Activated effector memory CD4-positive, alpha-beta T cell treated with Interleukin-2 at 50 U/mL for 16 hours (primary cell): ENCODE results near the gene ZNF23.
"Not testable (repeated sequence)": the region's sequence is repeated elsewhere in the genome, so short reads cannot be mapped to it uniquely, and the experiment has no call there.

Experiments
- DNase-seq: peaks from one replicate; pipeline ENCODE4 v3.0.0-alpha.2; 2020

ZNF23 gene

DNA sequence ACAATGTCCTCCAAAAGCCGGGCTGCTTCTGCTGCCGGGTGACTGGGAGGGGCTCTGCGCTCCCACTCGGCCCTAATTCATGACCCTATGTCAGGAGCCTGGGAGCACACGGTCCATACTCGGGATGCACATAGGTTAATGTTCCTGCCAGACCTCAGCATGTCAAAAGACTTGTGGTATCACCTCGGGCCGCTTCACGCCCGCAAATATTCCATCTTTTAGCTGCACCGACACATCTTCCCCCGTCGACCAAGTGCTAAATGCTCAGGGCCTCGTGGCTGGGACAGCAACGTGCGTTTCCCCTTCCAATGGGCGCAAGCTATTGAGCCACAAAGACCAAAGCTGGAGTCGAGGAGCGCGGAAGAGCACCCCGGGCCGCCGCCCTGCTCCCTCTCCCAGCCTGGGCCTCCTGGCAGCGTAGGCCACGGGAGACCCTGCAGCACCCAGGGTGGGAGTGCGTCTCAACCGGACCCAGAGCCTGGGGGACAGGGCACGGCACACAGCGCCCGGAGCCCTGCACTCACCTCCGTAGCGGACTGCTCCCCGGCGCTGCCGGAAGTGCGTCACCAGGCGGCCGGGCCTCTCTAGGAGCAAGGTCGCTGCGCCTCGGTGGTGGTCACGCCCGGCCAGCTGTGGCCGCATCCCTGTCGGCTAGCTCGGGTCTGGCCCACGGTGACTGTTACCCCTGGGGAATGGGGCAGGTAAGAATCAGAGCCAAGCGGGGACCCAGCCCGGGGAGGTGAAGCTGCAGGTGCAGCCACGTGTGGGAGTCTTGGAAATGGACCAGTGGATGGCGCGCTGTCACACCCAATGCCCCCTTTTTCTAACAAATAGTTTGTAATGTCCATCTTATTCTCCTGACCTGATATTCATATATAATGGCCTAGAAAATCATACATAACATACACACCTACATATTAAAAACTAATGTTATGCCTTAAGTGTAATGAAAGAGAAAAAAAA is at the start of gene ZNF23:
ZNF23 (minus strand) TSS at position 562 of the 963 bp plus-strand sequence. CDS start 5,451 bp downstream, outside the sequence.
- peak; percentile 68 for DNase-seq

DNA sequence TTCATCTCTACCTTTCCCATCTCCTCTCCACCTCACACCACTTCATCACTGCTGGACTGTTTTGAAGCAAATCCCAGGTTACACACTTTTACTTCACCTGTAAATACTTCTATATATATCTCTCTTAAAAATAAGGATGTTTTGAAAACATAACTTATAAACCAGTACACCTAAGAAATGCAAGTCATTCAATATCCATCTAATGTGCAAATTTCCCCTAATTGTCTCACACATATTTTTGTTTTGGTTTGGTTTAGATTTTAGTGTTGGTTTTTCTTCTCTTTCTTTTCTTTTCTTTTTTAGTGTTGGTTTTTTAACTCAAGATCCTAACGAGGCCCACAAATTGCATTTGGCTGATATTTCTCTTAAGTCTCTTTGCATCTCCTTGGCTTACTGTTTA is 45.0 kb upstream of the ZNF23 start:
- DNase-seq = no peak

DNA sequence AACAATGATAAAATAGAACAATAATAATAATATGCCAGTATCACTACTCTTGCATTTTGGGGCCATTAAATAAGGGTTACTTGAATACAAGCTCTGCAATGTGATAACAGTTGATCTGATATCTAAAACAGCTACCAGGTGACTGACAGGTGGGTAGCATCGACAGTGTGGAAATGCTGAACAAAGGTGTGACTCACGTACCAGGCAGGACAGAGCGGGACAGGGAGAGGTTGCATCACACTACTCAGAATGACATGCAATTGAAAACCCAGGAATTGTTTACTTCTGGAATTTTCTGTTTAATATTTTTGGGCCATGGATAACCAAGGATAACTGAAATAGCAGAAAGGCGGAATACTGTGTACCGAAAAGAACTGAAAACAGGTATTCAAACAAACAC is 42.9 kb upstream of the ZNF23 start:
- no peak for DNase-seq

DNA sequence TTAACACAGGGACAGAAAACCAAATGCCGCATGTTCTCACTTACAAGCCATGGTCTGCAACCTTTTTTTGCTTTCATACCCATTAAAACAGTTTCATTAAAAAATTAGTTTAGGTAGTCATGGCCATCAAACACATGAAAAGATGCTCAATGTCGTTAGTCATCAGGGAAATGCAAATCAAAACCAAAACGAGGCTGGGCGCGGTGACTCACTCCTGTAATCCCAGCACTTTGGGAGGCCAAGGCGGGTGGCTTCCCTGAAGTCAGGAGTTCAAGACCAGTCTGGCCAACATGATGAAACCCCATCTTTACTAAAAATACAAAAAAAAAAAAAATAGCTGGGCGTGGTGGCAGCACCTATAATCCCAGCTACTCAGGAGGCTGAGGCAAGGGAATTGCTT is 42.0 kb upstream of the ZNF23 start:
- DNase-seq = not testable (repeated sequence)

DNA sequence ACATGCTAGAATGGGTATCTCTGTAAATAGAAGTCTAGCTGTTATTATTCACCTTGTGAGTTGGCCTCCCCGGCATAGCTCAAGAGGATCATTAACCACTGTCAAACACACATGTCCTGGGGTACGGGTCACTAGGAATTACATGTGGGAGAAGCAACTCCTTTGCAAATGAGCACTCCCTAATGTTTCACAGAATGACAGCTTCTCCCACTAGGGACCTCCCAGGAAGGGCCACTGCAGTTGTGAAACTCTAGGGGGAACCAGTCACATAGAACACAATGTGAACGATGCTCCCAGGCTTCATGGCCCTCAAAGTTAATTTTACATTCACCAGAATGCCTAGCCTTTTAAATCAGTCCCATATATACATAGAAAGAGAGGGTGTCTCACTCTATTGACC is 39.5 kb upstream of the ZNF23 start:
- DNase-seq = no peak

DNA sequence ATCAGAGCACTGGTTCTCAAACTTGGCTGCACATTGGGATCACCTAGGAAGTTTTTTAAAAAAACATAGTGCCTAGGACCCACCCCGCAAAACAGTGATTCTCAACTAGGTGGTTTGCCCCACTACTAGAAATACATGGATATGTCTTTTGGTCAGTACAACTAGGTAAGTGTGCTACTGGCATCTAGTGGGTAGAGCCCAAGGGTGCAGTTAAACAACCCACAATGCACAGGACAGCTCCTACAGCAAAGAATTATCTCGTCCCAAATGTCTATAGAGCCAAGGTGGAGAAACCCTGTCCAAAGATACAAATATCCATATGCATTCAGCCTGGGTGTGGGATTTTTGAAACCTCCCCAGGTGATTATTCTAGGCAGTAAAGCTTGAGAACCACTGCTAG is 38.9 kb upstream of the ZNF23 start:
- no peak for DNase-seq

DNA sequence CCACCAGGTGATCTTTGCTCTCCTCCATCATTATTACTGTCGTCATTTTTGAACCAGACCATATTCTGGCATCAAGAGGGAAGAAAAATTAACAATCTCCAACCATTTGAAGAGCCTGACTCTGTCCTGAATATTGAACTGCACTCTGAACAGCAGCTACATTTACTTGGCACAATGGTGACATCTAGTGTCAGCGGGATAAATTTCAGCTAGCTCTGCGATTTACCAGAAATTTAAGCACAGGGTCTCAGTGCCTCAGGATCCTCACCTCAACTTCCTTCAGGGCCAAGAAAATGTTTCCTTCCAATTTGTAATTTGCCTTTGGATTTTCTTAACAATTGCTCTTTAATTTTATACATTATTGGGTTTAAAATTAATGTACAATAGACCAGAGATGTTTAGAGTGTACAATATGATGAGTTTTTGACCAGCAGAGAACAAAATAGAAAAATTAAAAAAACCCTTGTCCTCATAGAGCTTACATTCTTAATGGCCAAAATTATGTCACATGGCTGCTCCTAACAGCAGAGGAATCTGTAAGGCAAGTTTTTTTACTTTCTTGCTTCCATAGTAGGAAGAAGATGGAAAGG is 37.8 kb upstream of the ZNF23 start:
- peak; percentile 8 for DNase-seq

DNA sequence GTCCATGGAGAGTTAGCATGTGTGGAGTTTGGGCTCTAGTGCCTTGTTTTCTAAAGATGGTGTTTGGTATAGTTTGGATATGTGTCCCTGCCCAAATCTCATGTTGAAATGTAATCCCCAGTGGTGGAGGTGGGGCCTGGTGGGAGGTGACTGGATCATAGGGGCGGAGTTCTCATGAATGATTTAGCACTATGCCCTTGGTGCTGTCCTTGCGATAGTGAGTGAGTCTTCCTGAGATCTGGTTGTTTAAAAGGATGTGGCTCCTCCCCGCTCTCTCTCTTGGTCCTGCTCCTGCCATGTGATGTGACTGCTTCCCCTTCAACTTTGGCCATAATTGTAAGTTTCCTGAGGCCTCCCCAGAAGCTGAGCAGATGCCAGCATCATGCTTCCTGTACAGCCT is 36.0 kb upstream of the ZNF23 start:
- no peak for DNase-seq

DNA sequence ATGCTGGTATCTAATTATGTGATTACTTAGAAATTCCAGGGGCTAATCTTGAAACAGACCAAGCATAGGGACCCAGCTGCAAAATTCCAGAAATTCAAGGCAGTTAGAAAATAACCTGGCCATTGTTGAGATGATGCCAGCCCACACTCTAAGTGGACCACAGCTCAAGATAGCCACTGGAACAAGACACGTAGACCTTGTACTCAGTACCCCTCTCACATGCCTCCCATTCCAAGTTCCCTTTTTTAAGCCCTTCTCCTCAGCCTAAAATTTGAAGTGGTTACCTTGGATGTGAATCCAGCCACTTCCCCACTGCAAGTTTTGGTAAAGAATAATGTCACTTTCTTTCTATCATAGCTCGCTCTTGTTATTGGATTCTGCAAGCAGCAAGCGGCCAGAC is 31.2 kb upstream of the ZNF23 start:
- no peak for DNase-seq

DNA sequence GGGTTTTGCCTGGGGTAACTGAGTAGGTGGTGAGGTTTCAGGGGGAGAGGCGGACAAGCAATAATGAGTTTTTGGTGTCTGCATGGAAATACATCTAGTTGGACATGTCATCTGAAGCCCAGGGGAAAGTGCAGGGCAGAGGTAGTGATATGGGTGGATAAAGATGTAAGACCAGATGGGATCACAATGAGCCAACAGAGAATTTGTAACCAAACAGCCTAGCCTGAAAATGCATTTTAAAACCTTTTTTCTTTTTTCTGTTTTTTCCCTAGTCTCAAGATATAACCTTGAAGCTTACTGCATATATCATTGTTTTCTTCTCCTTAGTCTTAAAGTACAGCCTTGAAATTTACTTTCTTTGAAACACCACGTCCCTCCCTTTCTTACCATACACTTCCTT is 30.7 kb upstream of the ZNF23 start:
- no peak for DNase-seq

DNA sequence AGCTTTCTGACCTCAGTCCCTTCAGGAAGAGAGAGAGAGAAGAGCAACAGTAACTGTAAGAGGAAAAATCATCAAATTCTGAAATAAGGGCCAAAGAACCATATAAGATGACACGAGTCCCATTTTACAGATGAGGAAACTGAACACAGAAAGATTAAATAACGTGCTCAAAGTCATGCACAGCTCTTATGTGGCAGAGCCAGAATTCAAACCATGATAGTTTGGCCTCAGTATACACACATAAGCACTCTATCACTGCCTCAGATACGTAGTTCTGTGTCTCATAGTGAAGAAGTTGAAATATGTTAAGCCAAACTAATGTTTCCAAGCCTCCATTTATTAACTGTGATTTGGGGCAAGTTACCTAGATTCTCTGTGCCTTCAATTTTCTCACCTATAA is 29.0 kb upstream of the ZNF23 start:
- DNase-seq = no peak

DNA sequence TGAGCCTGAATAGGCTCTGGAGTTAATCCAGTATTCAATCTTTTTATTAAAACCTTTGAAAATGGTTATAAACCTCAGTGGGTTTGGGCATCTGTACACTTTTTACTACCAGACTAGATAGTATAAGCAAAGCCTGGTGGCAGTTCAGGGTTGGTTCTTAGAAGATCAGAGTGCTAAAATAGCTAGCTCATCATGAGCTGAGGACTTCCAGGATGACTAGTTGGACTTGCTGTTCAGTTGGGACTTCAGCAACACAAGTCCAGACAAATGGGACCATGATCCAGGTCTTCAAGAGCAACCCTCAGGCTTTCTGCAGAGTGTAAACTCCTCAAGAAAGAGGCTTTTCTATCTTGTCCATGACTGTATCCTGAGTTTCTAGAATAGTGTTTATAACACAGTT is 28.3 kb upstream of the ZNF23 start:
- DNase-seq = no peak

DNA sequence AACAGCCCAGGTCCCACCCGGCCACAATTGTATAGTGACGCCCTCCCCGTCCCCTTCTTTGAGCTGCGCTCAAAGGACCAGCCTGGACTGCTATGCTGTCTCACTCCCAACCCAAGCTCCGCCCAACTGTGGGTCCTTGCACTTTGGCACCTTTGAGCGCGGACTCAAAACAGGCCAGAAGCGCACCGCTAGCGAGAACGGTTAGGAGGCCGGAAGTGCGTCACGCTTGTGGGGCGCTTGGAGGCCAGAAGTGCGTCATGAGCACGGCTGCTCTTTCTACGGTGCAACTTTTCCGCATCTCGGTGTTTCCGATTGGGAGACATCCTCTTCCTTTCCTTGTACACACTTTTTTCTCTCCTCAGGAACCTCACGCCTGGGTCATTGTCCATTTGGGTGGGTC is 27.1 kb upstream of the ZNF23 start, which contains the start of gene ZNF19:
ZNF19 (minus strand) TSS at position 203 of the 400 bp plus-strand sequence. CDS start 7,210 bp downstream, outside the sequence.
- no peak for DNase-seq

DNA sequence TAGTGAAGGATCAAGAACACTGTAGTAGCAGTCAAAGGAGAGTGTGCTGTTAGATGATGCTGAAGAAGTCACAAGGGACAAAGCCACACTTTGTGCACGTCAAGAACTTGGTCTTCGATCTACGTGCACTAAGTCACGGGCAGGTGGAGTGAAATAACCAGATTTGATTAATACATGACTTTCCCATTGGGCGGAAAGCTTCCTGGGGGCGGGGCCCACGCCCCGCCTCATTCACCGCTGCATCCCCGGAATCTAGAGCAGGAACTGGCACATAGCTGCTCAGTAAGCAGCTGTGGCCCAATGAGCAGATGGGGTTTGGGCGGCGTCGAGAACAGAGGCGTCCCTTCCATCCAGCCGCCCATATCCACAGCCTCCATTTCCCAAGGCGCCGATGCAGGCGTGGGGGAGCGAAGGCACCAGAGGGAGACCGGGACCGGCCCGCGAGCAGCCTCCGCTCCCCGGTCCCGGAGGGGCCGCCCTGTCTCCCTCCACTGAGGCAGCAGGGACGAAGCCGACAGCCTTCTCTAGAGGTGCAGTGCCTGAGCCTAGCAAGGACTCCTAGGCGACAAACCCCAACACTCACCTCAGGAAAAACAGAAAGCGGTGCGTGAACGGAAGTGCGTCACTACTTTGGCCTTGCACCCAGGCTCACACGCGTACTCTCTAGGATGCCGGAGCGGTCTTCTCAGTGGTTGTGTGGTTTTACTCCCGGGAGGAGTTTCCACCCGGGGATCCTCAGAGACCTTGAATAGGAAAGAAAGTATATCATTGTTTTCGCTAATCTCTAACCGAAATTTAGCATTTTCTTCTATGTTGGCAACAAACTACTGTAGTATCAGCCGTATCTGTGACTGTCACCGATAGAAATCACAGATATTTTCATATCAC is 22.2 kb upstream of the ZNF23 start:
- peak; percentile 64 for DNase-seq

DNA sequence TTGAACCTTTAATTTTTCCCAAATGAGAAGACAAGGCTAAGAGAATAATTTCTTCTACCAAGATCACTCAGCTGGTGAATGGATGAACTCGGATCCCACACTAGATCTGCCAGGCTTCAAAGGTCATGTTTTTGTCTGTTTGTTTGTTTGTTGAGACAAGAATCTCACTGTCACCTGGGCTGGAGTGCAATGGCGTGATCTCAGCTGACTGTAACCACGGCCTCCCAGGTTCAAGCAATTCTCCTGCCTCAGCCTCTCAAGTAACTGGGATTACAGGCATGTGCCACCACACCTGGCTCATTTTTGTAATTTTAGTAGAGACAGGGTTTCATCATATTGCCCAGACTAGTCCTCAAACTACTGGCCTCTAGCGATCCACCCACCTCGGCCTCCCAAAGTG is 20.5 kb upstream of the ZNF23 start:
- DNase-seq = no peak

DNA sequence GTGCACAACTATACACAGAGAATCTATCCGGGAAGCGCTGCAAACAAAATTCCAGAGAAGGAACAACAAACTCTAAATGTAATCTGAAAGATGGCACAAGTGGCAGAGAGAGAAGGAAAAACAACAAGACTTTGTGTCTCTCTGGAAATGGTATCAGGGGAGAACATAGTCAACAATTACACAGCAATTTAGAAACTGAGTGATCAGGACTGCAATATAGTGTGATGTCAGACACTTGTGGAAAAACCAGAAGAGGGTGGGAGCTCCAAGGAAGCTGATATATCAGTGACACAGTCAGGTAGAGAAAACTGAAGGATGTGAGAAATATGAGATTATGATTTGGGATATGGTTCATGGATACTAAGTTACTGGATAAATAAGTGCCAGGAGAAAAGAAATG is 18.9 kb upstream of the ZNF23 start:
- no peak for DNase-seq

DNA sequence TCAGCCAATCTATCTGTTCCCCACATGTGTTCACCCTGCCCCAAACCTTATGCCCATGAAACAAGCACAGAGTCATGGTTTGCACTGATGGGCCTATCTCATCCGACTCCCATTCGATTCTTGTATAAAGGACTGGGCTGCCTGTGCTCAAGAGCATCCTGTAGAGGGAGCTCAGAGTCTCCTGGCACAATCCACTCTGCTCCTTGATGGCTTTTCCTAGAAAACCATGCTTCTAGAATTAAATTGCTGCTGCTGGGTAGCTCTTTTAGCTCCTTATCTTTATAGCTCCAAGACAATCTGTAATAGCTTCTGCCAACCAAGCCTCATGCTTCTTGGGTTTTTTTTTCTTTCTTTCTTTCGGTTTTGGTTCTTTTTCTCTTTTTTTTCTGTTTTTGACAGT is 17.4 kb upstream of the ZNF23 start:
- DNase-seq = no peak

DNA sequence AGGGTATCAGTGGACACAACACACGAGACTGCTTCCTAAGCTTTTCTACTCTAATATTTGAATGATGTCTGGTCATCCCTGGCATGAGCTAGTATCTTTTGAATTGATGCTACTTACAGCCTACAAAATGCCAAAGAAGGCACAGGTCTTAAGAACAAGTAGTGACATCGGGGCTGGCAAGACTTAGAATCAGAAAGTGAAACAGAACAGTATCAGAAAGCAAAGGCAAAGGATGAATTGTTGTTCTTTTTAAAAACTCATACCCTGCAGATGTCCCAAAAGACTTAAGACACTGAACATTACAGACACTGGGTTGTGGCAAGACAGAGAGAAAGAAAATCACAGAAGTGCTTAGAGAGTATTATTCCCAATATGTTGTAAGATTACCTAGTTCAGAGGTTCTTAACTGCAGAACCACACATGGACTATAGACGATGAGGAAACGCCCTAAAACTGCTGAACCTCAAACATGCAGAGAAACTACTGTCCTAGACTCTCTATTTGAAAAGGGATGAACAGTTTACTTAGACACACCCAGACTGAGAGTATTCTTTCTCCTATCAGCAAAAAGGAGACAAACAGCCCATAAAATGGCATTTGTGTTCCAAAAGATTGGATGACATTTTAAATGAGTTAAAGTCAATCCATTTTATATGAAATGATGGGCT is 14.5 kb upstream of the ZNF23 start:
- no peak for DNase-seq

DNA sequence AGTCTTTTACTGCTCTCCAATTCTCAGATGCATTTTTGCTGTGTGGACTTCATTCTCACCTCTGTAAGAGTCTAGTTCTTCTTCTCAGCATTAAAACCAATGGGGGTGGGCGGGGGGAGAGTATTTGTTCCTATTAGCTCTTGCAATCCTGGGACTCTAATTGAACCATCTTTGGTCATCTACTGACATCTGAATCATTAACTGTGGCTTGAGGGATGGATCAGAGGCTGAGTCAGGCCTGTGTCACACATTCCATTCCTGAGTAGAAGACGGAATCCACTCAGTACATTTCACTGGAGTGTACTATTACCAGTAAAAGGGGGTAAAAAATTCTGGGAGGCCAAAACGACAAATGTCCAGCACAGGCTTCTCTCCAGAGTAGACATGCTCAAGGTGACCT is 12.8 kb upstream of the ZNF23 start:
- DNase-seq = no peak

DNA sequence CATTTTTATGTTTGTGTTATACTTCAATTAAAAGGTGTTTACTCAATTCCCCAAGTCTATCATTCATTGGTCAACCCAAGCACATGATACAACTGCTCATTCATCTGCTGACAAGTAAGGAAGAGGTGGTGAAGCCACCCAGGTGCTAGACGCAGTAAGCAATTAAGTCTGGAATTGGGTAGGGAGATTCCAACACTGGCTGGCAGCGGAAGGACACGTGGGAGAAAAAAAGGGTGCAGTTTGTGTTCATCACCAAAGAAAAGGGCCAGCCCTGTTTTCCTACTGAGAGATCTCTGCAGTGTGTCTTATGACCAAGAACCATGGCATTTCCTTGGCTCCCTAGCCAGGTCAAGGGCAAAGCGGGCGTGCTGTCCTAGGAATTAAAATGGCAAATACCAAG is 11.8 kb upstream of the ZNF23 start:
- no peak for DNase-seq

DNA sequence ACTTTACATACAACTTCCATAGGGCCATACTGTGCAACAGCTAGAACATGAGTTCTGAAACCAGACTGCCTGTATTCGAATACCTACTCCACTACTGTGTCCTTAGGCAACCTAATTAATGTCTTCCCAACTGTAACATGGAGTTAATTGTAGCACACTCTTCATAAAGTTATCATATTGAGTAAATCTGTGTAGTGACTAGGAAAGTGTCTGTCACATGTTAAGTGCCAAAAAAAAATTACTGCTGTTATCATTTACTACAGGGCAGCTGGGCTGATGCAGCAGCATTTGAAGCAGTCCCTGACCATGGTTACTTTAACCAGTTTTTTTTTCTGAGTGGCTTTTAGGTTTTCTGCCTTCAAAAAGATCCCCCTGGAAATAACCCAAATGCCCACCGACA is 10.9 kb upstream of the ZNF23 start:
- no peak for DNase-seq

DNA sequence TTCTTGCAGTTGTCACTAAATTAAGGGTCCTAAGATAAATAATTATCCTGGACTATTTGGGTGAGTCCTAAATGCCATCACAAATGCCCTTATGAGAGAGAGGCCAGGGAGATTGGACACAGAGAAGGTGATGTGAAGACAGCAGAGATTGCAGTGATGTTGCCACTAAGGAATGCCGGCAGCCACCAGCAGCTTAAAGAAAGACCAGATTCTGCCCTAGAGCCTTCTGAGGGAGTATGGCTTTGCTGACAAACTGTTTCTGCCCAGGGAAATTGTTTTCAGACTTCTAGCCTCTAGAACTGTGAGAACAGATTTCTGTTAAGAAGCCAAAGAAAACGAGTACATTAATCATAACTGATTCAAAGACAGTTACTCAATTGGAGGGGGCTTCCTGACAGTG is 10.0 kb upstream of the ZNF23 start:
- DNase-seq = no peak

DNA sequence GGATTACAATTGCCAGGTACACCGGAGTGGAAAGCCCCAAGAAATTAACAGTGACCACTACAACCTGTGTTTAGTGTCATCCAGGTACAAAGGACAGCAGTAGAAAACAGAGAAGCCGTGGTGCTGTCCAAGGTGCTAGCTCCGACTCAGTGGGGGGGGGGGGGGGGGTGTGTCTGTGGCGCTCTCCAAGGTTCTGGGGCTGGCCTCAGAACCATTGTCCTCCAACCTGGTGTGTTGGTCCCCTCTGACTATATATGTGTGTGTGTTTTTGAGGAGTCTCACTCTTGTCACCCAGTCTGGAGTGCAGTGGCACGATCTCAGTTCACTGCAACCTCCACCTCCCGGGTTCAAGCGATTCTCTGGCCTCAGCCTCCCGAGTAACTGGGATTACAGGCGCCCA is 5.8 kb upstream of the ZNF23 start:
- DNase-seq = peak; percentile 7
